Kidney (tissue), 14 donors: ENCODE data around the gene ENTREP1. TPM values are rescaled to one million over a fixed set of nuclear protein-coding genes. Genes with fewer than 3 reads are reported as not detected.
"Not testable (repeated sequence)": the region's sequence is repeated elsewhere in the genome, so short reads cannot be mapped to it uniquely, and the experiment has no call there.

Experiments
- DNase-seq, 5 donors: peaks; one replicate each; pipeline ENCODE4 v3.0.0-alpha.2; 2013 to 2020
- FAIRE-seq: peaks from 2 replicates; lab custom pipeline; 2012; peaks lifted over from hg19 to GRCh38; lab: Jason Lieb, UNC
- H3K27ac ChIP-seq, 2 donors: one replicate each; pipeline ENCODE4 v1.7.0; 2013; ENCODE audit warnings: low read depth in 2 of 2, low read length in 2 of 2, inconsistent platforms in 1 of 2
- H3K27me3 ChIP-seq: one replicate; pipeline ENCODE4 v1.7.1; 2013; ENCODE audit warnings: low read length, inconsistent platforms; ENCODE audit not compliant: control insufficient read depth, insufficient read depth
- H3K36me3 ChIP-seq, 3 donors: one replicate each; pipeline versions ENCODE4 v1.7.0 to v1.7.1; 2013; ENCODE audit warnings: low read length in 3 of 3, control low read depth in 1 of 3, inconsistent platforms in 1 of 3; ENCODE audit not compliant: insufficient read depth in 3 of 3, control insufficient read depth in 2 of 3
- H3K4me1 ChIP-seq, 3 donors: one replicate each; pipeline versions ENCODE4 v1.7.0 to v1.7.1; 2013; ENCODE audit warnings: low read length in 3 of 3, inconsistent platforms in 1 of 3, low read depth in 1 of 3; ENCODE audit not compliant: control insufficient read depth in 2 of 3, insufficient read depth in 2 of 3
- H3K4me3 ChIP-seq, 3 donors: one replicate each; pipeline versions ENCODE4 v1.7.0 to v1.8.1; 2013; ENCODE audit warnings: low read length in 3 of 3, control low read depth in 1 of 3, inconsistent platforms in 1 of 3
- H3K9ac ChIP-seq, 3 donors: one replicate each; pipeline versions ENCODE4 v1.7.0 to v1.7.1; 2013; ENCODE audit warnings: low read length in 3 of 3, control low read depth in 1 of 3, inconsistent platforms in 1 of 3
- H3K9me3 ChIP-seq, 3 donors: one replicate each; pipeline versions ENCODE4 v1.7.0 to v1.7.1; 2013; ENCODE audit warnings: low read length in 3 of 3, control low read depth in 1 of 3, inconsistent platforms in 1 of 3; ENCODE audit not compliant: control insufficient read depth in 2 of 3, insufficient read depth in 1 of 3
- CTCF ChIP-seq: IDR thresholded peaks from 3 replicates; pipeline ENCODE4 v1.5.1; 2012; ENCODE audit warnings: mild to moderate bottlenecking, moderate library complexity, borderline replicate concordance; ENCODE audit not compliant: insufficient read depth; ENCODE audit errors: extremely low read depth
- intact Hi-C: fragments of 100-400 bp; cut with DNase I; formaldehyde crosslinking; loops from one replicate; pipeline ENCODE4 v1.11.1; 2022
- polyA plus RNA-seq: library from polyadenylated mRNA; stranded (reverse); fragments of 350-450 nt; fragmentation: Illumina TruSeq; extraction: RNeasy Lipid Tissue Mini Kit (QIAGEN cat#74804); gene quantifications from one replicate; pipeline ENCODE4 v1.2.3, GENCODE V29; 2014; ENCODE audit warnings: low read depth, low replicate concordance; ENCODE audit not compliant: insufficient read depth
- total RNA-seq: library from RNA; stranded (reverse); fragmentation: NEBNext Ultra II Directional; extraction: Animal tissue kit (Norgen Biotek cat#: 25700); gene quantifications from one replicate; pipeline ENCODE4 v1.2.1, GENCODE V29; 2021
- donor health status: control.
- donor health status: control.
- donor health status: control.
- donor health status: control.
- donor health status: control.
- donor health status: DM: yes; HTN: yes; CAD: no.
- donor health status: Normal renal cell carcinoma (clear cell type).

The ENTREP1 gene
- total and polyA plus RNA-seq, 2 donors from 2014 or later, result 7.5 to 8.6 TPM

GRCh38 chr9:69299826-69300225 lies 25.2 kb upstream of the ENTREP1 start:
- intact Hi-C loops, result no loop called here
- DNase-seq, result no peak
- H3K9ac ChIP-seq, result no peak overlapping the region
- no peaks in the 10 kb centered on the region for H3K36me3 ChIP-seq
- no peak overlapping the region for H3K4me3 ChIP-seq
- TF ChIP-seq CTCF, result no peak
- FAIRE-seq, result no peak
- no peaks in the 10 kb centered on the region for H3K27me3 ChIP-seq
- no peaks in the 10 kb centered on the region for H3K4me1 ChIP-seq
- no peaks in the 10 kb centered on the region for H3K9me3 ChIP-seq
- H3K27ac ChIP-seq, result no peak overlapping the region

- no peak for TF ChIP-seq CTCF
- Histone ChIP-seq H3K27ac (no peak overlapping the region), H3K4me3 (no peak overlapping the region), H3K9me3 (no peaks in the 10 kb centered on the region), H3K9ac (no peak overlapping the region), H3K36me3 (no peaks in the 10 kb centered on the region), H3K27me3 (no peaks in the 10 kb centered on the region), H3K4me1 (no peaks in the 10 kb centered on the region)
- no peak for FAIRE-seq
- intact Hi-C loops, result no loop called here
- DNase-seq, result no peak
Measured at GRCh38 chr9:69303331-69303730, 21.7 kb upstream of the ENTREP1 start.

GRCh38 chr9:69306895-69307445 lies 18.0 kb upstream of the ENTREP1 start:
- H3K27me3 ChIP-seq, FAIRE-seq, H3K4me3 ChIP-seq, intact Hi-C loops, H3K9ac ChIP-seq, H3K27ac ChIP-seq, DNase-seq, H3K9me3 ChIP-seq, H3K4me1 ChIP-seq, H3K36me3 ChIP-seq: not testable (repeated sequence)

- Histone ChIP-seq H3K4me3 (no peak overlapping the region), H3K9ac (no peak overlapping the region), H3K27me3 (no peaks in the 10 kb centered on the region), H3K9me3 (peaks cover 0 to under 1% (median 0%) of the 10 kb centered on the region in 3 donors), H3K27ac (no peak overlapping the region), H3K4me1 (no peaks in the 10 kb centered on the region), H3K36me3 (no peaks in the 10 kb centered on the region)
- intact Hi-C loops, result no loop called here
- TF ChIP-seq CTCF, result no peak
- DNase-seq, result peak in 2 of 5 donors; percentile 36 to 70
- no peak for FAIRE-seq
Measured at GRCh38 chr9:69307446-69308205, 17.4 kb upstream of the ENTREP1 start.
